K562 (cell line): Measurements from ENCODE around the gene MYOM1. TPM values are rescaled to one million over a fixed set of nuclear protein-coding genes. Genes with fewer than 3 reads are reported as not detected.
A peak's percentile ranks its signal among the peaks of the same experiment; 100 is the strongest.

ENCODE experiments used
- ATF2 ChIP-seq: sonication (generic); formaldehyde crosslinking; IDR thresholded peaks from 2 replicates; pipeline ENCODE4 v1.8.1; 2022; ENCODE audit warnings: missing genetic modification reagents
- BRD4 ChIP-seq: fragments of 200-600 bp; sonication (generic); IDR thresholded peaks from 2 replicates; pipeline ENCODE4 v1.6.1; 2017; ENCODE audit warnings: inconsistent platforms
- BRF1 ChIP-seq: IDR thresholded peaks from 3 replicates; pipeline ENCODE4 v1.6.1; 2011; ENCODE audit warnings: borderline replicate concordance, mild to moderate bottlenecking; ENCODE audit not compliant: insufficient read length; ENCODE audit errors: extremely low read depth
- C11orf30 ChIP-seq: fragments of 450-650 bp; IDR thresholded peaks from 2 replicates; pipeline ENCODE4 v1.6.1; 2016; ENCODE audit warnings: low read depth, mild to moderate bottlenecking
- CUX1 ChIP-seq: fragments of 200-800 bp; sonication (Bioruptor generic); IDR thresholded peaks from 2 replicates; pipeline ENCODE4 v1.6.1; 2016; ENCODE audit warnings: missing genetic modification characterization, missing compliant biosample characterization
- DMBX1 ChIP-seq: fragments of 250-450 bp; sonication (Bioruptor Pico); IDR thresholded peaks from 2 replicates; pipeline ENCODE4 v1.8.0; 2022; ENCODE audit warnings: inconsistent platforms, mild to moderate bottlenecking, moderate library complexity, borderline replicate concordance
- DPF2 ChIP-seq: fragments of 450-650 bp; IDR thresholded peaks from 2 replicates; pipeline ENCODE4 v1.6.1; 2016
- ELF2 ChIP-seq: fragments of 250-450 bp; sonication (Bioruptor Pico); IDR thresholded peaks from 2 replicates; pipeline ENCODE4 v1.5.0; 2021; ENCODE audit warnings: mild to moderate bottlenecking
- EP400 ChIP-seq: fragments of 450-650 bp; IDR thresholded peaks from 2 replicates; pipeline ENCODE4 v1.6.1; 2017; ENCODE audit warnings: antibody characterized with exemption, mild to moderate bottlenecking, moderate library complexity
- IFI16 ChIP-seq: fragments of 250-450 bp; sonication (Bioruptor Pico); IDR thresholded peaks from 2 replicates; pipeline ENCODE4 v2.1.2; 2022; ENCODE audit warnings: mild to moderate bottlenecking, inconsistent platforms
- KDM1A ChIP-seq, 2 experiments: fragments of 450-650 bp; IDR thresholded peaks; 2 replicates each; pipeline ENCODE4 v1.6.1; 2016; ENCODE audit warnings: mild to moderate bottlenecking in 2 of 2
- POLR2H ChIP-seq: IDR thresholded peaks from 2 replicates; pipeline ENCODE4 v1.6.1; 2016; ENCODE audit warnings: missing genetic modification characterization, low read depth, mild to moderate bottlenecking, control low read depth, missing compliant biosample characterization, moderate library complexity
- SNRNP70 ChIP-seq: fragments of 200-400 bp; formaldehyde crosslinking; optimal IDR thresholded peaks from 2 replicates; pipeline ENCODE3; 2017; ENCODE audit warnings: low read depth, low read length
- TEAD1 ChIP-seq, 2 experiments: fragments of 450-650 bp in 1 of 2; sonication (generic) in 1 of 2; formaldehyde crosslinking; IDR thresholded peaks; 2 replicates each; pipeline versions ENCODE4 v1.4.0 to v1.8.0; 2020 to 2022; ENCODE audit warnings: mild to moderate bottlenecking in 2 of 2, missing genetic modification reagents in 1 of 2
- ZNF175 ChIP-seq: fragments of 200-800 bp; sonication (Bioruptor generic); IDR thresholded peaks from 2 replicates; pipeline ENCODE4 v1.6.1; 2016; ENCODE audit warnings: low read depth, mild to moderate bottlenecking, missing genetic modification characterization, missing compliant biosample characterization
- ZSCAN29 ChIP-seq: fragments of 450-650 bp; IDR thresholded peaks from 2 replicates; pipeline ENCODE4 v1.6.1; 2017
- polyA plus RNA-seq, 8 experiments: library from polyadenylated mRNA; depleted of rRNA in 4 of 8; stranded (reverse) in 5 of 8; unstranded in 3 of 8; fragments of >200 nt; fragmentation: Nextera tagmentation in 2 of 8; fragmentation: Illumina TruSeq in 1 of 8; extraction: Ambion mirVana in 2 of 8; extraction: Trizol in 1 of 8; gene quantifications; 2 replicates each; pipeline versions ENCODE4 v1.2.1 to v1.2.3, GENCODE V29; 2011 to 2014; ENCODE audit warnings: inconsistent platforms in 1 of 8, missing spikeins in 1 of 8
- total RNA-seq, 7 experiments: library from RNA; depleted of rRNA in 6 of 7; stranded (reverse); fragments of >200 nt in 6 of 7; fragmentation: Illumina TruSeq in 2 of 7; extraction: Trizol in 2 of 7; gene quantifications; 2 replicates each; pipeline versions ENCODE4 v1.2.1 to v1.2.3, GENCODE V29; 2011 to 2021; ENCODE audit warnings: low replicate concordance in 1 of 7
- TF ChIP-seq, protein P1 (sequence below): fragments of 450-650 bp; IDR thresholded peaks from 2 replicates; pipeline ENCODE4 v1.6.1; 2016; ENCODE audit warnings: borderline replicate concordance
- TF ChIP-seq, protein P2 (sequence below): fragments of 450-650 bp; IDR thresholded peaks from 2 replicates; pipeline ENCODE4 v1.6.1; 2016

Gene MYOM1
- total and polyA plus RNA-seq, 9 of the 15 experiments (the other 6 are each of a cell fraction or from before 2014, with no cell fraction given): 0.01 to 0.62 (median 0.25) TPM

GRCh38 chr18:3213300-3214059 is 6.3 kb downstream of the MYOM1 start (continued):
- no peak for TF ChIP-seq ATF2 (CRISPR knock-in tag)
- TF ChIP-seq ELF2 (CRISPR knock-in tag): peak; percentile 56; the same call in 1 of the 2 replicates
- peak; percentile 57; the same call in 1 of the 2 replicates for TF ChIP-seq C11orf30
- TF ChIP-seq KDM1A (IDR thresholded peaks at IDR 0.05): no peak
- TF ChIP-seq POLR2H (tag): no peak
- TF ChIP-seq IFI16 (CRISPR knock-in tag): no peak
- 0 out of 2 replicates have a peak, but pooled peaks have one; percentile 52 for TF ChIP-seq CUX1
- peak; percentile 63; the same call in 1 of the 2 replicates for TF ChIP-seq DMBX1 (CRISPR knock-in tag)
- TF ChIP-seq, protein P1, sequence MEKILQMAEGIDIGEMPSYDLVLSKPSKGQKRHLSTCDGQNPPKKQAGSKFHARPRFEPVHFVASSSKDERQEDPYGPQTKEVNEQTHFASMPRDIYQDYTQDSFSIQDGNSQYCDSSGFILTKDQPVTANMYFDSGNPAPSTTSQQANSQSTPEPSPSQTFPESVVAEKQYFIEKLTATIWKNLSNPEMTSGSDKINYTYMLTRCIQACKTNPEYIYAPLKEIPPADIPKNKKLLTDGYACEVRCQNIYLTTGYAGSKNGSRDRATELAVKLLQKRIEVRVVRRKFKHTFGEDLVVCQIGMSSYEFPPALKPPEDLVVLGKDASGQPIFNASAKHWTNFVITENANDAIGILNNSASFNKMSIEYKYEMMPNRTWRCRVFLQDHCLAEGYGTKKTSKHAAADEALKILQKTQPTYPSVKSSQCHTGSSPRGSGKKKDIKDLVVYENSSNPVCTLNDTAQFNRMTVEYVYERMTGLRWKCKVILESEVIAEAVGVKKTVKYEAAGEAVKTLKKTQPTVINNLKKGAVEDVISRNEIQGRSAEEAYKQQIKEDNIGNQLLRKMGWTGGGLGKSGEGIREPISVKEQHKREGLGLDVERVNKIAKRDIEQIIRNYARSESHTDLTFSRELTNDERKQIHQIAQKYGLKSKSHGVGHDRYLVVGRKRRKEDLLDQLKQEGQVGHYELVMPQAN: no peak
- no peak for TF ChIP-seq ZSCAN29
- 0 out of 2 replicates have a peak, but pooled peaks have one; percentile 36 for TF ChIP-seq BRD4
- TF ChIP-seq, protein P2, sequence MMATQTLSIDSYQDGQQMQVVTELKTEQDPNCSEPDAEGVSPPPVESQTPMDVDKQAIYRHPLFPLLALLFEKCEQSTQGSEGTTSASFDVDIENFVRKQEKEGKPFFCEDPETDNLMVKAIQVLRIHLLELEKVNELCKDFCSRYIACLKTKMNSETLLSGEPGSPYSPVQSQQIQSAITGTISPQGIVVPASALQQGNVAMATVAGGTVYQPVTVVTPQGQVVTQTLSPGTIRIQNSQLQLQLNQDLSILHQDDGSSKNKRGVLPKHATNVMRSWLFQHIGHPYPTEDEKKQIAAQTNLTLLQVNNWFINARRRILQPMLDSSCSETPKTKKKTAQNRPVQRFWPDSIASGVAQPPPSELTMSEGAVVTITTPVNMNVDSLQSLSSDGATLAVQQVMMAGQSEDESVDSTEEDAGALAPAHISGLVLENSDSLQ: peak; percentile 45
- TF ChIP-seq EP400: 0 out of 2 replicates have a peak, but pooled peaks have one; percentile 12
- TF ChIP-seq ZNF175 (CRISPR knock-in tag): 0 out of 2 replicates have a peak, but pooled peaks have one; percentile 43
- no peak for TF ChIP-seq SNRNP70
- no peak for TF ChIP-seq BRF1
- TF ChIP-seq DPF2: peak; percentile 48; the same call in 1 of the 2 replicates
- 0 out of 4 replicates have a peak, but pooled peaks of 1 of the 2 experiments have one; percentile 37 for TF ChIP-seq TEAD1 (CRISPR knock-in tag; IDR thresholded peaks at IDR 0.05)
